ENCODE measurements around the gene SAMD4A.

DNA sequence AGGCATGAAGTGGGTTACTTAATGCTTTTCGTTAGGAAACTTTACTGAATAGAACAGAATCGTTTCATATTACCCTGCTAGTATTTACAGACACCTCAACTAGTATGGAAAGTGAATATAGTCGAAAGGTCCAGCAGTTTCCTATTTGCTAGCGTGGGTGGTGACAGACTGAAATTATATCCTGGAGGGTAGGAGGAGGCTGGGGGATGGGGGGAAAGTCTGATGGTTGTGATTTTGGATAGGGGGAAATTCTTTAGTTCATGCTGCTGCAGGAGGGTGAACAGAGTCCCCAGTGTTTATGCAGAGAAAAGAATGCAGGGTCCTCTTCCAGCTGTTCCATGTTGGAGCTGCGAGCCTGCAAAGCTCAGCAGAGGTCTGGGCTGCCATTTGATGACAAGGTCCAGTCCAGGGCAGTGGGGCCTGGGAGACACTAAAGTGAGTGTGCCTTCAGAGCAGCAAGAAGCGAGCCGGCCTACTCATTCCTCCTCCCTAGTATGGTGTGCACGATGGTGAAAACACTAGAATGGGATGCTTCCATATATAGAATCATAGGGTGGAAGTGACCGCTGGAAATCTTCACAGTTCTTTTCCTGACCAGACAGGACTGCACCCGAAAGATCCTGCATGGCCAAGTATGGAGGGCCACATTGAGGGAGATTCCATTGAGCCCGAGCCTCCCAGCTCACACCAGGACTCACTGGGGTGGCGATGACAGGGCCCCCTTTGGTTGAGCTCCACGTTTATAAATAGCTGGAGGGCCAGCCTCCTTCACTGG is 2.1 kb downstream of the SAMD4A start:
- TF ChIP-seq, protein P1, sequence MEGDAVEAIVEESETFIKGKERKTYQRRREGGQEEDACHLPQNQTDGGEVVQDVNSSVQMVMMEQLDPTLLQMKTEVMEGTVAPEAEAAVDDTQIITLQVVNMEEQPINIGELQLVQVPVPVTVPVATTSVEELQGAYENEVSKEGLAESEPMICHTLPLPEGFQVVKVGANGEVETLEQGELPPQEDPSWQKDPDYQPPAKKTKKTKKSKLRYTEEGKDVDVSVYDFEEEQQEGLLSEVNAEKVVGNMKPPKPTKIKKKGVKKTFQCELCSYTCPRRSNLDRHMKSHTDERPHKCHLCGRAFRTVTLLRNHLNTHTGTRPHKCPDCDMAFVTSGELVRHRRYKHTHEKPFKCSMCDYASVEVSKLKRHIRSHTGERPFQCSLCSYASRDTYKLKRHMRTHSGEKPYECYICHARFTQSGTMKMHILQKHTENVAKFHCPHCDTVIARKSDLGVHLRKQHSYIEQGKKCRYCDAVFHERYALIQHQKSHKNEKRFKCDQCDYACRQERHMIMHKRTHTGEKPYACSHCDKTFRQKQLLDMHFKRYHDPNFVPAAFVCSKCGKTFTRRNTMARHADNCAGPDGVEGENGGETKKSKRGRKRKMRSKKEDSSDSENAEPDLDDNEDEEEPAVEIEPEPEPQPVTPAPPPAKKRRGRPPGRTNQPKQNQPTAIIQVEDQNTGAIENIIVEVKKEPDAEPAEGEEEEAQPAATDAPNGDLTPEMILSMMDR (conservative IDR thresholded peaks at IDR 0.05): no peak
- no peak for TF ChIP-seq ZFX (IDR thresholded peaks at IDR 0.05)

Measured in C4-2B (cell line).